ENCODE data around the gene LDHAL6A. TPM values are rescaled to one million over a fixed set of nuclear protein-coding genes. Genes with fewer than 3 reads are reported as not detected.

LDHAL6A gene
- total and polyA plus RNA-seq, 2 of the 13 experiments (the other 11 are each of a cell fraction or from before 2014, with no cell fraction given), result not detected

DNA sequence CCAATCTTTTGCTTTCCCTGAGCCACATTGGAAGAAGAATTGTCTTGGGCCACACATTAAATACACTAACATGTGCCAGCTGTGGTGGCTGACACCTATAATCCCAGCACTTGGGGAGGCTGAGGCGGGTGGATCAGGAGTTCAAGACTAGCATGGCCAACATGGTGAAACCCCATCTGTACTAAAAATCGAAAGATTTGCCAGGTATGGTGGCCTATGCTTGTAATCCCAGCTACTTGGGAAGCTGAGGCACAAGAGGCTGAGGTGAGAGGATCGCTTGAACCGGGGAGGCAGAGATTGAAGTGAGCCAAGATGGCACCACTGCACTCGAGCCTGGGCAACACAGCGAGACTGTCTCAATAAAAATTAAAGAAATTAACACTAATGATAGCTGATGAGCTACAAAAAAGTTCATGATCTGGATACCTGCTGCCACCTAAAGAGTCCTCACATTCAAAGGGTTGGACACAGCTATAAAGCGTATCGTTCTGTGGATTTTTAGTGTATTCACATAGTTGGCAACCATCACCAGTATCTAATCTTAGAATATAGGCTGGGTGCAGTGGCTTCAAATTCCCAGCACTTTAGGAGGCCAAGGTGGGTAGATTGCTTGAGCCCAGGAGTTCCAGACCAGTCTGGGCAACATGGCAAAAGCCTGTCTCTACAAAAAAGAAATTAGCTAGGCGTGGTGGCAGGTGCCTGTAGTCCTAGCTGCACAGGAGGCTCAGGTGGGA is 46.9 kb upstream of the LDHAL6A start (continued):
- TF ChIP-seq CC2D1A (CRISPR knock-in tag; IDR thresholded peaks at IDR 0.05) (no peak), ZNF766 (CRISPR knock-in tag; IDR thresholded peaks at IDR 0.05; ENCODE audit: borderline replicate concordance) (peak; percentile 77; the same call in 1 of the 2 replicates), SIX1 (CRISPR knock-in tag; IDR thresholded peaks at IDR 0.05; ENCODE audit: borderline replicate concordance) (no peak), TRIM24 (CRISPR knock-in tag; IDR thresholded peaks at IDR 0.05) (no peak), ZBTB42 (CRISPR knock-in tag; IDR thresholded peaks at IDR 0.05) (no peak), POLR2G (IDR thresholded peaks at IDR 0.05; ENCODE audit: low read depth, low read length) (peak; percentile 88), ZNF367 (CRISPR knock-in tag; IDR thresholded peaks at IDR 0.05; ENCODE audit: borderline replicate concordance) (no peak), ZNF441 (CRISPR knock-in tag; IDR thresholded peaks at IDR 0.05; ENCODE audit: borderline replicate concordance) (no peak), SPEN (CRISPR knock-in tag; IDR thresholded peaks at IDR 0.05; ENCODE audit: low read depth) (peak; percentile 40; the same call in 1 of the 2 replicates), ESRRA (CRISPR knock-in tag; IDR thresholded peaks at IDR 0.05; ENCODE audit: low read depth) (no peak), SKIL (CRISPR knock-in tag; IDR thresholded peaks at IDR 0.05; ENCODE audit: borderline replicate concordance) (no peak), SRSF4 (IDR thresholded peaks at IDR 0.05; ENCODE audit: low read depth, low read length, poor library complexity, severe bottlenecking) (no peak)

Data from HepG2 (cell line).